OCI-LY3 (cell line): ENCODE data around the gene ZNF385C.

Experiments
- CTCF ChIP-seq: fragments of 200-600, 300-600 bp; sonication (generic); IDR thresholded peaks from 2 replicates; pipeline ENCODE4 v1.5.1; 2014; ENCODE audit warnings: antibody characterized with exemption, low read length, low read depth
- EZH2phosphoT487 ChIP-seq: fragments of 200-600 bp; shearing (Covaris generic); IDR thresholded peaks from 2 replicates; pipeline ENCODE4 v1.6.1; 2018; ENCODE audit warnings: antibody characterized with exemption, mixed run types, low read depth

GRCh38 chr17:42010898-42011516, 87.3 kb downstream of the ZNF385C start:
- TF ChIP-seq CTCF (no peak), EZH2phosphoT487 (no peak)
